ENCODE measurements around the gene ATN1. TPM values are rescaled to one million over a fixed set of nuclear protein-coding genes. Genes with fewer than 3 reads are reported as not detected.

The ATN1 gene
- polyA plus RNA-seq, 3 donors, result 38.1 to 127 (median 119) TPM

GRCh38 chr12:6921996-6922946, 5.5 kb upstream of the ATN1 start:
- no peak overlapping the region for H3K27ac ChIP-seq (ENCODE audit: low read depth, low read length)
- 69 to 83% (median 76%) methylated on average over 9 of the region's 9 CpGs for WGBS, 3 donors

GRCh38 chr12:6923003-6923732, 4.6 kb upstream of the ATN1 start:
- H3K27ac ChIP-seq (ENCODE audit: low read depth, low read length), result no peak overlapping the region
- 64 to 84% (median 81%) methylated on average over 10 of the region's 10 CpGs for WGBS, 3 donors

- H3K27ac ChIP-seq (ENCODE audit: low read depth, low read length), result no peak overlapping the region
- WGBS, 3 donors, result 39 to 58% (median 50%) methylated on average over 6 of the region's 6 CpGs
Measured at GRCh38 chr12:6923851-6924250, 3.9 kb upstream of the ATN1 start.

GRCh38 chr12:6925239-6925539, 2.6 kb upstream of the ATN1 start:
- H3K27ac ChIP-seq (ENCODE audit: low read depth, low read length), result peak overlapping the region; percentile 91
- 22 to 41% (median 38%) methylated on average over 1 of the region's 1 CpG for WGBS, 3 donors

- H3K27ac ChIP-seq (ENCODE audit: low read depth, low read length), result peak overlapping the region; percentile 91
- 21 to 35% (median 31%) methylated on average over 8 of the region's 8 CpGs for WGBS, 3 donors
Measured at GRCh38 chr12:6925540-6926279, 2.0 kb upstream of the ATN1 start.

GRCh38 chr12:6928022-6928702, 403 bp downstream of the ATN1 start:
- WGBS, 3 donors, result 0 to 1% (median 1%) methylated on average over 29 to 71 of the region's 79 CpGs

GRCh38 chr12:6928703-6929407, 1.1 kb downstream of the ATN1 start:
- WGBS, 3 donors, result 10 to 11% (median 11%) methylated on average over 19 of the region's 19 CpGs
- peak overlapping the region; percentile 77 for H3K27ac ChIP-seq (ENCODE audit: low read depth, low read length)

More at GRCh38 chr12:6928022-6928702, 403 bp downstream of the ATN1 start:
- peak overlapping the region; percentile 77 for H3K27ac ChIP-seq (ENCODE audit: low read depth, low read length)

- no peak overlapping the region for H3K27ac ChIP-seq (ENCODE audit: low read depth, low read length)
- 33 to 46% (median 44%) methylated on average over 7 of the region's 7 CpGs for WGBS, 3 donors
Measured at GRCh38 chr12:6929466-6930452, 2.0 kb downstream of the ATN1 start.

GRCh38 chr12:6932766-6933165, 5.0 kb downstream of the ATN1 start:
- WGBS, 3 donors, result 50 to 69% (median 58%) methylated on average over 1 of the region's 1 CpG

GRCh38 chr12:6934110-6934509, 6.4 kb downstream of the ATN1 start:
- H3K27ac ChIP-seq (ENCODE audit: low read depth, low read length), result no peak overlapping the region
- WGBS, 3 donors, result 27 to 55% (median 40%) methylated on average over 8 of the region's 8 CpGs

More at GRCh38 chr12:6932766-6933165, 5.0 kb downstream of the ATN1 start:
- H3K27ac ChIP-seq (ENCODE audit: low read depth, low read length), result no peak overlapping the region

GRCh38 chr12:6935371-6936193, 7.8 kb downstream of the ATN1 start:
- 36 to 81% (median 52%) methylated on average over 14 of the region's 14 CpGs for WGBS, 3 donors
- H3K27ac ChIP-seq (ENCODE audit: low read depth, low read length), result no peak overlapping the region

GRCh38 chr12:6936194-6936635, 8.5 kb downstream of the ATN1 start:
- 65 to 84% (median 67%) methylated on average over 3 of the region's 3 CpGs for WGBS, 3 donors
- H3K27ac ChIP-seq (ENCODE audit: low read depth, low read length), result no peak overlapping the region

- whole genome bisulfite sequencing, 3 donors, result 20 to 30% (median 29%) methylated on average over 33 to 36 of the region's 36 CpGs
- peak overlapping the region; percentile 21 for H3K27ac ChIP-seq (ENCODE audit: low read depth, low read length)
Measured at GRCh38 chr12:6936636-6937480, 9.1 kb downstream of the ATN1 start.

GRCh38 chr12:6937481-6938352, 10.0 kb downstream of the ATN1 start:
- 1 to 3% (median 1%) methylated on average over 73 to 80 of the region's 80 CpGs for WGBS, 3 donors
- peak overlapping the region; percentile 21 for H3K27ac ChIP-seq (ENCODE audit: low read depth, low read length)
